ENCODE data around the gene PDGFB. TPM values are rescaled to one million over a fixed set of nuclear protein-coding genes. Genes with fewer than 3 reads are reported as not detected.

The PDGFB gene
- total RNA-seq, 1 donor from 2014 or later: 27.3 TPM

GRCh38 chr22:39226353-39226752 is 18.4 kb downstream of the PDGFB start:
- no peak overlapping the region for H3K27ac Mint-ChIP-seq (ENCODE audit: unreplicated experiment)
- Histone ChIP-seq H3K79me2 (ENCODE audit: insufficient read depth, low read length) (no peaks in the 10 kb centered on the region), H3K9me3 (ENCODE audit: insufficient read depth, low read depth, low read length) (no peaks in the 10 kb centered on the region), H3K27me3 (ENCODE audit: insufficient read depth, low read length) (no peaks in the 10 kb centered on the region), H4K20me1 (ENCODE audit: insufficient read depth, low read length) (no peaks in the 10 kb centered on the region), H3K36me3 (ENCODE audit: insufficient read depth, low read length) (no peaks in the 10 kb centered on the region), H3K4me3 (ENCODE audit: insufficient read depth, low read depth, low read length) (no peak overlapping the region), H3K4me1 (ENCODE audit: insufficient read depth, low read length) (peaks cover 5% of the 10 kb centered on the region), H2AFZ (ENCODE audit: low read depth, low read length) (no peak overlapping the region), H3K9ac (ENCODE audit: low read length) (no peak overlapping the region), H3K27ac (ENCODE audit: low read depth, low read length) (no peak overlapping the region), H3K4me2 (ENCODE audit: low read length) (no peak overlapping the region)
- no peaks in the 10 kb centered on the region for H3K27me3 Mint-ChIP-seq (ENCODE audit: low read depth, unreplicated experiment)
- TF ChIP-seq EZH2 (IDR thresholded peaks at IDR 0.05; ENCODE audit: insufficient read depth, low read length) (no peak), CTCF (IDR thresholded peaks at IDR 0.05; ENCODE audit: insufficient read depth, low read depth, low read length) (no peak)
- no peak overlapping the region for H3K4me3 Mint-ChIP-seq (ENCODE audit: unreplicated experiment)
- H3K36me3 Mint-ChIP-seq (ENCODE audit: low read depth, unreplicated experiment): peaks cover 26% of the 10 kb centered on the region
- FAIRE-seq (no peak), DNase-seq (ENCODE audit: low read depth) (no peak)
- peaks cover 8% of the 10 kb centered on the region for H3K4me1 Mint-ChIP-seq (ENCODE audit: low read depth, unreplicated experiment)
- no peaks in the 10 kb centered on the region for H3K9me3 Mint-ChIP-seq (ENCODE audit: unreplicated experiment)

- H3K9me3 Mint-ChIP-seq (ENCODE audit: unreplicated experiment): no peaks in the 10 kb centered on the region
- no peak overlapping the region for H3K27ac ChIP-seq (ENCODE audit: low read depth, low read length)
- H3K4me3 ChIP-seq (ENCODE audit: insufficient read depth, low read depth, low read length): no peak overlapping the region
- H4K20me1 ChIP-seq (ENCODE audit: insufficient read depth, low read length): no peaks in the 10 kb centered on the region
- H3K4me1 Mint-ChIP-seq (ENCODE audit: low read depth, unreplicated experiment): peaks cover 6% of the 10 kb centered on the region
- no peak overlapping the region for H3K27ac Mint-ChIP-seq (ENCODE audit: unreplicated experiment)
- no peaks in the 10 kb centered on the region for H3K9me3 ChIP-seq (ENCODE audit: insufficient read depth, low read depth, low read length)
- peaks cover 5% of the 10 kb centered on the region for H3K4me1 ChIP-seq (ENCODE audit: insufficient read depth, low read length)
- TF ChIP-seq CTCF (IDR thresholded peaks at IDR 0.05; ENCODE audit: insufficient read depth, low read depth, low read length) (no peak), EZH2 (IDR thresholded peaks at IDR 0.05; ENCODE audit: insufficient read depth, low read length) (no peak)
- H3K36me3 Mint-ChIP-seq (ENCODE audit: low read depth, unreplicated experiment): peaks cover 26% of the 10 kb centered on the region
- no peak overlapping the region for H3K4me3 Mint-ChIP-seq (ENCODE audit: unreplicated experiment)
- no peak overlapping the region for H2AFZ ChIP-seq (ENCODE audit: low read depth, low read length)
- no peak overlapping the region for H3K4me2 ChIP-seq (ENCODE audit: low read length)
- H3K36me3 ChIP-seq (ENCODE audit: insufficient read depth, low read length): no peaks in the 10 kb centered on the region
- no peaks in the 10 kb centered on the region for H3K27me3 ChIP-seq (ENCODE audit: insufficient read depth, low read length)
- no peaks in the 10 kb centered on the region for H3K79me2 ChIP-seq (ENCODE audit: insufficient read depth, low read length)
- H3K27me3 Mint-ChIP-seq (ENCODE audit: low read depth, unreplicated experiment): peaks cover 2% of the 10 kb centered on the region
- no peak overlapping the region for H3K9ac ChIP-seq (ENCODE audit: low read length)
- DNase-seq (ENCODE audit: low read depth): no peak
- FAIRE-seq: no peak
Measured at GRCh38 chr22:39225591-39225990, 19.2 kb downstream of the PDGFB start.

GRCh38 chr22:39224550-39224949 is 20.2 kb downstream of the PDGFB start:
- Mint-ChIP-seq H3K36me3 (ENCODE audit: low read depth, unreplicated experiment) (peaks cover 26% of the 10 kb centered on the region), H3K9me3 (ENCODE audit: unreplicated experiment) (no peaks in the 10 kb centered on the region), H3K4me1 (ENCODE audit: low read depth, unreplicated experiment) (no peaks in the 10 kb centered on the region), H3K27me3 (ENCODE audit: low read depth, unreplicated experiment) (peaks cover 2% of the 10 kb centered on the region), H3K4me3 (ENCODE audit: unreplicated experiment) (no peak overlapping the region), H3K27ac (ENCODE audit: unreplicated experiment) (no peak overlapping the region)
- FAIRE-seq (no peak), DNase-seq (ENCODE audit: low read depth) (no peak)
- no peak overlapping the region for H3K27ac ChIP-seq (ENCODE audit: low read depth, low read length)
- no peaks in the 10 kb centered on the region for H3K27me3 ChIP-seq (ENCODE audit: insufficient read depth, low read length)
- no peaks in the 10 kb centered on the region for H3K4me1 ChIP-seq (ENCODE audit: insufficient read depth, low read length)
- H4K20me1 ChIP-seq (ENCODE audit: insufficient read depth, low read length): no peaks in the 10 kb centered on the region
- no peak overlapping the region for H3K4me3 ChIP-seq (ENCODE audit: insufficient read depth, low read depth, low read length)
- H2AFZ ChIP-seq (ENCODE audit: low read depth, low read length): no peak overlapping the region
- H3K9me3 ChIP-seq (ENCODE audit: insufficient read depth, low read depth, low read length): no peaks in the 10 kb centered on the region
- H3K4me2 ChIP-seq (ENCODE audit: low read length): no peak overlapping the region
- H3K9ac ChIP-seq (ENCODE audit: low read length): no peak overlapping the region
- H3K79me2 ChIP-seq (ENCODE audit: insufficient read depth, low read length): no peaks in the 10 kb centered on the region
- H3K36me3 ChIP-seq (ENCODE audit: insufficient read depth, low read length): no peaks in the 10 kb centered on the region
- TF ChIP-seq CTCF (IDR thresholded peaks at IDR 0.05; ENCODE audit: insufficient read depth, low read depth, low read length) (no peak), EZH2 (IDR thresholded peaks at IDR 0.05; ENCODE audit: insufficient read depth, low read length) (no peak)
